GM19463 (cell line): ENCODE measurements around the gene ARL9.
A peak's percentile ranks its signal among the peaks of the same experiment; 100 is the strongest.
"Not testable (repeated sequence)": the region's sequence is repeated elsewhere in the genome, so short reads cannot be mapped to it uniquely, and the experiment has no call there.

ENCODE experiments used
- ATAC-seq: cut with Tn5 transposase; IDR thresholded peaks from one replicate; pipeline ENCODE4 v1.9.1; 2021; ENCODE audit warnings: mild to moderate bottlenecking, moderate library complexity; ENCODE audit not compliant: unreplicated experiment

ARL9 gene, protein sequence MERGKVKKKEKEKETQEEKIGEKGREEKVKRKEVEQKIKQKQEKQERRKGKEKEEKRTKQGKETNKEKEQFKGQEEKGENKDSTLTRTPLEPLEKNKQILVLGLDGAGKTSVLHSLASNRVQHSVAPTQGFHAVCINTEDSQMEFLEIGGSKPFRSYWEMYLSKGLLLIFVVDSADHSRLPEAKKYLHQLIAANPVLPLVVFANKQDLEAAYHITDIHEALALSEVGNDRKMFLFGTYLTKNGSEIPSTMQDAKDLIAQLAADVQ

DNA sequence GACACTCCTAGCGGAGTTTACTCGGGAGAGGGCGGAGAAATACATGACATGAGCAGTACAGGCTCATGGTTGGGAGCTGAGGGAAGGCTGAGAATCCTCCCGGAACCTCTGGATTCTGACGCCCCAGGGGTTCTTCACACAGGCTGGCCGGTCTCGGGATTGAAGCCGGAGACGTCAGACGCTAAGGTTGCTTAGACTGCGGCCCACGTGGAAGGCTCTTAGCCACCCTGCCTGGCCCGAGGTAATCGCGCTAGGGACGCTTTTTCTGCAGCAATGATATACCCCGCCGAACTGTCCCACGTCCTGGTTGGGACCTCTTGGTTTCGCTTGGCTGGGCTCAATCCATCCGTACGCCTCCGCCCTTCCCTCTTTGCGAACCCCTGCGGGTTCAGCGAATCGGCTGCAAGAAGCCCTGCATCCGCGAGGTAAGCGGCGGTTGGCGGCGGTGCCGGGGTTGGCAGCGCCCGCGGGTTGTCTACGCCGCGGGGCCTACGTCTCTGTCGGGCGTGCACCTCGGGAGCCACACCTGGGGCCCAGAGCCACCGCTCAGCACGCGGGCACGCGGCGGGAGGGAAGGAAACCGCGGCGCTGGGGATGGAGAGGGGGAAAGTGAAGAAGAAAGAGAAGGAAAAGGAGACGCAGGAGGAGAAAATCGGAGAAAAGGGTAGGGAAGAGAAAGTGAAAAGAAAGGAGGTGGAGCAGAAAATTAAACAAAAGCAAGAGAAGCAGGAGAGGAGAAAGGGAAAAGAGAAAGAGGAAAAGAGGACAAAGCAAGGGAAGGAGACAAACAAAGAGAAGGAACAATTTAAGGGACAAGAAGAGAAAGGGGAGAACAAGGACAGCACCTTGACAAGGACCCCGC is at the start of gene ARL9:
Gene ARL9, plus strand, starts transcription at position 523 of the 862 bp plus-strand sequence. Its CDS starts 72 bp downstream, at position 595.
- ATAC-seq: peak; percentile 72

DNA sequence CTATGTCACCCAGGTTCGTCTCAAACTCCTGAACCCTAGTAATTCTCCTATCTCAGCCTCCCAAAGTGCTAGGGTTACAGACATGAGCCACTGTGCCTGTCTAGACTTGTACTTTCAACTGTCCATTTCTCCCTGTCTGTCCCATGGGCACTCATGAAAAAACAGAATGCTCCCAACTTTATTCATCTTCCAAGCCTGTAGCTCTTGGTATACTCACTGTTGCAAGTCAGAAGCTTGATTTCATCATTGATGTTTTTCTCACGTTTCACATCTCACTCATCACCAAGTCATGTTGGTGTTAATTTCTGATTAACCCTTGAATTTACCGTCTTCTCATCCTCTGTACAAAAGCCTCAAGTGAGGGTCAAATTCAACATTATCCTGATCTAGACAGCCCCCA is 45.5 kb upstream of the ARL9 start:
- no peak for ATAC-seq

DNA sequence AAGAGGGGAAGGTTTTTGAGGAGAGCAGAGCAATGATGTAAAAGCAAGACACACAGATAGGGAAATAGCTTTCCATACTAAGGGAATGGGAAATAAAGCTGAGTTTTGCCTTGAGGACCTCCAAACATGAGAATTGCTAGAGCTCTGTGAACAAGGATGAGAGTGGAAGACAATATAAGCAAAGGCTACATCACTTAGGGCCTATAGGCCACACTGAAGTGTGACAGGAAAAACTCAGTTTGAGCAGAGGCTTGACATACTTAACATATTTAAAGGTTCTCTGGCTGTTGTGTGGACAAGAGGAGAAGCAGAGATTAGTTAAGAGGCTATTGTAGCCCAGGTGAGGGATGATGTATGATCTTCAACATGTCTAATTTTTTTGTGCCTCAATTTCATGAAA is 43.4 kb upstream of the ARL9 start:
- no peak for ATAC-seq

DNA sequence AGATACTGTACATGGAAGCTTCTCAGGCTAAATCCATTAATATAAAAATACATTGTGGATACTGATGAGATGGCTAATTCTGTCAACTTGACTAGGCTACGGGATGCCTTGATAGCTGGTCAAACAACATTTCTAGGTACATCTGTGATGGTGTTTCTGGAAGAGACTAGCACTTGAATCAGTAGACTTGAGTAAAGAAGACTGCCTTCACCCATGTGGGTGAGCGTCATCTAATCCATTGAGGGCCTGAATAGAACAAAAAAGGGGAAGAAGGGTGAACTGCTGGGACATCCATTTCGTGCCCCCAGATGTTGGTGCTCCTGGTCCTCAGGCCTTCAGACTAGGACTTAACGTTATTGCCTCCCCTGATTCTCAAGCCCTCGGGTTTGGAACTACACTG is 41.9 kb upstream of the ARL9 start:
- ATAC-seq: no peak

DNA sequence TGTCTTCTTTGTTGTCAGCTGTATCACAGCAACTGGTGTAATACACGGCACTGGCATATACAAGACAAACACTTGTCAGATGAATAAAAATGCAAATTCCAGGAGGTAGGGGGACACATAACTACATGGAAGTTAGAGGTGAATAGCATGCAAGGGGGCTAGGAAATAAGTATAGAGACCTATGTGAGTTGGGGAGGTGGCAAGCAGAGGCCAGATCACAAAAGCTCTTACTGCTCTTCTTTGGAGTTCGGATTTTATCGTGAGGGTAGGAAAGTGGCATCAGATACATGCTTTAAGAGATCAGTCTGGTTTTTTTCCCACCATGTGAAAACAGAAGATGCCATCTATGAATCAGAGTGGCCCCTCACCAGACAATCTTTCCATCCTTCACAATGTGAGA is 41.0 kb upstream of the ARL9 start:
- no peak for ATAC-seq

DNA sequence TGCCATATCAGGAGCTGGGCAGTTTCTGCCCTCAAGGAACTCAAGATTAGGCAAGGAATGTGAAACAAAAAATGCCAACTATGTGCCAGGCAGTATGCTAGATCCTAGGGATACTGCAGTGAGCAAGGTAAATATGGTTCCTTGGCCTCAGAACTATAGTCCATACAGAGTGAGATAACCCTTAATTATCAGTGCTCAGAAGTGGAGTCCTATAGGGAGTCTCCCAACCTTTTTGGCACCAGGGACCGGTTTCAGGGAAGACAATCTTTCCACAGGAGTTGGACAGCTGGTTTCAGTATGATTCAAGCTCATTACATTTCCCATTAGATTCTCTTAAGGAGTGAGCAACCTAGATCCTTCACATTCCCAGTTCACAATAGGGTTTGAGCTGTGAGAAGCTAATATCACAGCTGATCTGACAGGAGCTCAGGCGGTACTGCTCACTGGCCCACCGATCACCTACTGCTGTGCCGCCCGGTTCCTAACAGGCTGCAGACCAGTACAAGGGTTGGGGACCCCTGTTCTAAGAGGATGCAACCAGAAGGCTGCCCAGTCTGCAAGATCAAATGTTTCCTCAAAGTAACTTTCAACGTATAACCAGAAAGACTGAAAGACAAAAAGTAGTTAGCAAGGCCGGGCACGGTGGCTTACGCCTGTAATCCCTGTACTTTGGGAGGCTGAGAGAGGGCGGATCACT is 39.8 kb upstream of the ARL9 start:
- no peak for ATAC-seq

DNA sequence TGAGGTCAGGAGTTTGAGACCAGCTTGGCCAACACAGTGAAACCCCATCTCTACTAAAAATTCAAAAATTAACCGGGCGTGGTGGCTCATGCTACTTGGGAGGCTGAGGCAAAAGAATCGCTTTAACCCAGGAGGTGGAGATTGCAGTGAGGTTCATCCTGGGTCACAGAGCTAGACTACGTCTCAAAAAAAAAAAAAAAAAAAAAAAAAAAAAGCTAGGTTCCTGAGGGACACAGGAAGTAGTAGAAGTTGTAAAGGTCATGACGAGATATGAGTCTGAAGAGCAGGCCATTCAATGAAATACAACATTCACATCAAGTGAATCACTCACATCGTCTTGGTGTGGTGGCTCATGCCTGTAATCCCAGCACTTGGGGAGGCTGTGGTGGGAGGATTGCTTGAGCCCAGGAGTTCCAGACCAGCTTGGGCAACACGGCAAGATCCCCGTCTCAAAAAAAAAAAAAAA is 39.3 kb upstream of the ARL9 start:
- ATAC-seq: not testable (repeated sequence)

DNA sequence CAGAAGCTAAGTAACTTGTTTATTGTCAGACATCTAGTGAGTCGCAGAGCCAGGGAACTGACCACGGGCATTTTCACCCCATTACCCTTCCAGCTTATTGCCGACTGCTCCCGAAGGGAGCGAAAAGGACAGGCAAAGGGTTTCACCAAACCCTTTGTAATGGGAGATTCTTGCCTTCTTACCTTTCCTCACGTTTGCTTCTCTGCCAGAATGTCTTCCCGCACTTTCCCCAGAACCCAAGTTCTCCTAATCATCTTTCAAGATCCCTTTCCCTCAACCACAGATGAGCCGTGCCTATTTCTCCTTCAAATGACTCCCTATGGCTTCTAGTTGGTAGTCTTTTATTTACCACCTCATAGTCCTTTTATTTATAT is 38.7 kb upstream of the ARL9 start:
- ATAC-seq: no peak

DNA sequence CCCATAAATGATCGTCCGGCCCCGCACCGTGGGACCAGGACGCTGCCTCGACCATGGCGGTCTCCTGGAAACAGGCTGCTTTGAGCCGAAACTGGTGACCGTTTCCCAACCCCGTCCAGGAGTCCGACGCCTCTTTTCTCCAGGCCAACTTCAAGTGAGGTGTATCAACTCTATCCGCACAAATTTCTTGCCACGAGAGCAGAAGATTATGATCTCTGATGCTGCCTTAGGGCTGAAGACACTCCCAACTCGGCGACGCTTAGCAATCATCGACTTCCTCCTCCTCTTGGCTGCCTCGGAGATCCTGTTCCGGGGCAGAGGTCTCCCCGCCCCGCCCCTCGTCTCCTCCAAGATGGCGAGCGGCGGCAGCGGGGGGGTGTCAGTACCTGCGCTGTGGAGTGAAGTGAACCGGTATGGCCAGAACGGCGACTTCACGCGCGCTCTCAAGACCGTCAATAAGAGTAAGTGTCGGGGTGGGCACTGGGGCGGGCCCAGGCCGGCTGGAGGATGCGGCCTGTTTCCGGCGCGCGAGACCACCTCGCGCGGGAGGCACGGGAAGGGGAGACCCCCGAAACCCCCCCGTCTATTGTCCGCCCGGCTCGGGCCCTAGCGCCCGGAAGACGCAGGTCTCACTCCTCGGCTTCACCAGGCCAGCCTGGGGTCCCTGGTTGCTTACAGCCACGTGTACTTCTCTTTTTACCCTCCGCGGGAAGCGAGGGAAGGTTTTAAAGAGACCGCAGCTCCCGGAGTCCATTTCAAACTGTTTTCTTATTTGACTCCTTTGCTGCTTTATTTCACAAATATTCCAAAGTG is 38.1 kb upstream of the ARL9 start, which contains the start of gene SRP72:
Gene SRP72, plus strand, starts transcription at position 334 of the 813 bp plus-strand sequence. Its CDS starts 19 bp downstream, at position 353.
- ATAC-seq: peak; percentile 95

DNA sequence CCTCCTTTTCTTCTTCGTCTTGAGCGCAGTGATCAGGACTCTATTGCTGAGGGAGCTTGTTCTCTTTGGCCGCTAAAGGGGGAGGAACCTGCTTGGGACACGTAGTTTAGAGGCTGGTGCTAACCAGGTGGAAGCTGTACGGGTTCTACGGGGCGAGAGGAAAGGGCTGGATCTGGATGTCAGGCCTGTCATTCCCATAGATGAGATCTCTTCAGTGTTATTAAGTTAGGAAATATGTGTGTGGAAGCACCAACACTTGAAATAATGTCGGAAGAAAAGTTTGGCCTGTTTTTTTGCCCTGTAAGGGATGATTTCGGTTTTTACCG is 37.5 kb upstream of the ARL9 start:
- ATAC-seq: peak; percentile 39

DNA sequence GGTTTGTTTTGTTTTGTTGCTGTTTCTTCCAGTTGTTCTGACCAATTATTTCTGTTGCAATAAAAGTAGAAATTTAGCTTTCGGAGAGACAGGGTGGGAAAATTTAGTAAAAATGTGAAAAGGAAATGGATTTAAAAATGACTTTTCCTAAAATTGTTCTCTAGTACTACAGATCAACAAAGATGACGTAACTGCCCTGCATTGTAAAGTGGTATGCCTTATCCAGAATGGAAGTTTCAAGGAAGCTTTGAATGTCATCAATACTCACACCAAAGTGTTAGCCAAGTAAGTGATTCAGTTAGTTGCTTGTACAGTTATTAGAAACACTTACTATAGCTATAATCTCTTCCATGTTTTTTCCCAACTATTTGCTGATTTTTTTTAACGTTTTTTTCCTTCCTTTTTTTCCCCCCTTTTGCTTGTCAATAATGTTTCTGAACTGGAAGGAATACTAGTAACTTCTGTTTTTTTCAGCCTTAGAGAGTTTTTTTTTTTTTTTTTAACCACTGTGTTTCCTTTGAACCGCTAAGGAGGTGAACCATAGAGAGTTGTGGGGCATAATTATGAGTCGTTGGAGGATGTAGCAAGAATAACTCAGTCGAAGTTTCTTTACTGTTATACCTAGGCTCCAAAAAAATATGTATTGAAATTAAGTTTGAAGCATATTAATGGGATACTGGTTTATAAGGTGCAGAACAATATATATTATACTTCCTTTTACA is 35.9 kb upstream of the ARL9 start:
- no peak for ATAC-seq

DNA sequence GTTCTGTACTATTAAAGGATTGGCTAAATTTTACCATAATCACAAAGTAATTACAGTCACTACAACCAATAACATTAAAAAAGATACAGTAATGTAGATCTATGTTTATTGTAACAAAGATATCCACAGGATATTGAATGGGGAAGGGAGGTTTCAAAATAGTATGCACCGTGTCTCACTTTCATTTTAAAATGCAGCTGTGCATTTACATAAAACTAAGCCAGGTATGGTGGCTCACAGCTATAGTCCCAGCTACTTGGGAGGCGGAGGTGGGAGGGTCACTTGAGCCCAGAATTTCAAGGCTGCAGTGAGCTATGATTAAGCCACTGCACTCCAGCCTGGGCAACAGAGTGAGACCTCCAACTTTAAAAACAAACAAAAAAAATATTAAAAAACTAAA is 29.7 kb upstream of the ARL9 start:
- peak; percentile 95 for ATAC-seq

DNA sequence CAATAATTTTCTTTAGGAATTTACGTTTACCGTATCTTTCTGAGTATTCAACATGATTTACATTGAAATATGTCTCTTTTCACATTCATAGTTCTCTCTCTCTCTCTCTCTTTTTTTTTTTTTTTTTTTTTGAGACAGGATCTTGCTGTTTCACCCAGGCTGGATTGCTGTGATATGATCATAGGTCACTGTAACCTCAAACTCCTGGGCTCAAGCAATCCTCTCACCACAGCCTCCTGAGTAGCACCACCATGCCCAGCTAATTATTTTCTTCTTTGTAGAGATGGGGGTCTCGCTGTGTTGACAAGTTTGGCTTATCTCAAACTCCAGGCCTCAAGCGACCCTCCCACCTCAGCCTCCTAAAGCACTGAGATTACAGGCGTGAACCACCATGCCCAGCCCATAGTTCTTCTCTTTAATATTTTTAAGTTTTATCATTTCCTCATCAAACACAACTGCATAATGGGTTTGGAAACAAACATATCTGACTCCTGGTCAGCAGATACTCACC is 28.3 kb upstream of the ARL9 start:
- ATAC-seq: no peak

DNA sequence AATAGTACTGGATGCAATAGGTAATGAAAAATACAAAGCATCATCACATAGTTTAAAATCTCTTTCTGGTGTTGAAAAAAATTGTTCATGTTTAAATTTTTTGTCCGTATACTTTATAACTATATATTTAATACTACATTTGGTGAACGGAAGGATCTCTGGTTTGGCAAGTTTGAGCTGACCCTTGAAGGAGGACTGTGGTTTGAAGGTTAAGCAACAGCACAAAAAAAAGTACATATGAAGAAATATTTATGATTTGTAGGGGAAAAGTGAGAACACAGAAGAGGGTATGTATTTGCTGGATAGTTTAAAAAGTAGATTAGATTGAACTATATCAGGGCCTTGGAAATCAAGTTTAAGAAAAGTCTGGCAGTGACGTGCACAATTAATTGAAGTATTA is 24.9 kb upstream of the ARL9 start:
- no peak for ATAC-seq

DNA sequence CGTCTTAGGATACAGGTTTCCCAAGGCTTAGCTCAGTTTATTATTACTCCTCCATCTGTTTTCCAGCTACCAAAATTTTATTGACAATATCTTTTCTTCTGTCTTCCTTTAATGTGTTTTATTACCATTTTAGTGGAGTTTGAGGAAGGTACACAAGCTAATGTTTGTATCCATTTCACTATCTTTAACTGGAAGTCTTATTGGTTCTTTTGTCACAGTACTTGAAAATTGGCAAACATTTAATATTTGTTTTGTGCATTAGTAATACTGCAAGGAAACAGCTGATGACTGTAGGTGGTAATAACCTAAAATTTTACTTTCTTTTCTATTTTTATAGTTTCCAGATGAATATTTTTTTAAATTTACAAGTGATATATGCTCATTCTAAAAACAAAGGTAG is 9.3 kb upstream of the ARL9 start:
- ATAC-seq: no peak

DNA sequence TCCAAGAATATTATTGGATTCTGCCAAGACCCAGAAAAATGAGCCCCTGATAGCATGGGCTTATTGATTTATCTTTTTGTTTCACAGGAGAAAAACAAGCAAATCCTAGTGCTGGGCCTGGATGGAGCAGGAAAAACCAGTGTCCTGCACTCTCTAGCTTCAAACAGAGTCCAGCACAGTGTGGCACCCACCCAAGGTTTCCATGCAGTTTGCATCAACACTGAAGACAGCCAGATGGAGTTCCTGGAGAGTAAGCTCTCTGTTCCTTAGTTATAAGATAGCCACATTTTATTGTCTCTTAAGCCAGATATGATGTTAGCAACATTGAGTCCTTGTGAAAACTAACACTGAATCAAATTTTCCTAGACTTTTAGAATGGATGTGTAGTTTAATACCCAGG is 5.5 kb downstream of the ARL9 start:
- ATAC-seq: no peak

DNA sequence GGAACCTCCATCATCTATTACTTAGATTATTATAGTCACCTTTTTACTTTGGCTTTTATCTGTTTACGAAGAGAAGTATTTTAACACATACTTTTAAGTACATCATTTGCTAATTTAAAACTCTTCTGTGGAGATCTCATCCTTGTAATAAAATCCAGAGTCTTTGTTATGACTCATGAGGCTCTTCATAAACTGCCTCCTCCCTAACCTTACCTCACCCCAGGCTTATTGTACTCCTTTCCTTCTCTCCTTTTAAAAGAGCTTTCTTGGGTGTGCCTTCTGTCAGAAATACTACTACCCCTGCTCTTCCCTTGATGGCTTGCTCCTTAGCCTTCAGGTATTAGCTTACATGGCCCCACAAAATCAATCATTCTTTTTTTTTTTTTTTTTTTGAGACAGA is 6.6 kb downstream of the ARL9 start:
- no peak for ATAC-seq

DNA sequence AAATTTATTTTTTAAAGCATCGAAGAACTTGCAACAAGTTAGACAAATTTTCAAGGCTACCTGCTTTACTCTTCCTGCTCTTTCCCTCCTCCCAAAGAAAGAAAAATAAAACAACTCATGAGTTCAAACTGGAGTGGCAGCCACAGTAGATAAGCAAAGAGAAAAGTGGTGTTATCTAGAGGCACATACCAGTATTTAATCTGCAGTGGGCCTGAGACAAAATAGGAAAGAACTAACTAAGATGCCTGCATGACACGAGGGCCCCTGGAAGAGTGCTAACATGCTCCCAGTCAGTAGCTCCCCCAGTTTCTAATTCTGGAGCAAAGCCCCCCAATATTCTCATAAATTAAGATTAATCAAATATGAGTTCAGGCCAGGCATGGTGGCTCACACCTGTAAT is 7.9 kb downstream of the ARL9 start:
- no peak for ATAC-seq

DNA sequence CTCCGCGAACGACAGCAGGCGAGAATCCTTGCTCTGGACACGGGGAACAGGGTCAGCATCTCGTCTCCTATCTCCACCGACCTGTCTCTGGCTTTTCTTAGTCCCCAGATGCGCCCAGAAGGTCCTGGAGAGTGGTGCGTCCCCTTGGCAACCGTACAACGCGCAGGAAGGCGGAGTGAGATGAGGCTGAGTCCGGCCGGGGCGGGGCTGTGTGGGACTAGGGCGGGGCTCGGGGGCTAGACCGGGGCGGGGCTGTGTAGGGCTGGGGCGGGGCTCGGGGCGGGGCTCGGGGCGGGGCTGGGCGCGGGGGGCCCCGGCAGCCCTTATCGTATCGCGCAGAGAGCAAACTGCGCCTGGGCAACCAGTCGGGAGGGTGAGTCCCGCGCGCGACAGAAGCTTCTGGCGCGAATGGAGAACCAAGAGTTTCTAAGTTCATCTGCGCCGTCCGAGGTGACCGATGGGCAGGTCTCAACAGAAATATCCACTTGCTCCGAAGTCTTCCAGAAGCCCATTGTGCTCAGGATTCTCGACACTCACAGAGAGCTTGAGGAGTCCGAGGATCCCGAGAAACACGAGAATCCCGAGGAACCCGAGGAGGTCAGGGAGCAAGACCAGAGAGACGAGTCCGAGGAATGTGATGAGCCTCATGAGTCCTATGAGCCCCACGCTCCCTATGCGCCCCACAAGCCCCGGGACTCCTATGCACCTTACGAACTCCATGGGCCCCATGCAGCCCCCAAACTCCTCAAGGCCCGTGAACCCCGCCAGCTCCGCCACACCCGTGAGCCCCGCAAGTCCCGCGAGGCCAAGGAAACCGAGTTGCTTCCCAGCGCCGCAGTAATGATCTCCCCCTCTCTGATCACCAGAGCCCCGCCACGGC is 24.9 kb downstream of the ARL9 start:
- peak; percentile 91 for ATAC-seq
